Endothelial cell (in vitro differentiated cells): Measurements from ENCODE around the gene KLF13. TPM values are rescaled to one million over a fixed set of nuclear protein-coding genes. Genes with fewer than 3 reads are reported as not detected.

Experiments
- DNase-seq: peaks from one replicate; pipeline ENCODE4 v3.0.0; 2021; ENCODE audit warnings: low spot score
- H3K27ac Mint-ChIP-seq: one replicate; pipeline ENCODE4 v1.8.0; 2021; ENCODE audit warnings: mixed read lengths, inconsistent platforms; ENCODE audit not compliant: unreplicated experiment
- H3K27me3 Mint-ChIP-seq: one replicate; pipeline ENCODE4 v1.8.0; 2021; ENCODE audit warnings: mild to moderate bottlenecking, moderate library complexity, mixed read lengths, inconsistent platforms; ENCODE audit not compliant: unreplicated experiment
- H3K36me3 Mint-ChIP-seq: one replicate; pipeline ENCODE4 v1.8.0; 2021; ENCODE audit warnings: mild to moderate bottlenecking, low read depth, mixed read lengths, inconsistent platforms; ENCODE audit not compliant: unreplicated experiment
- H3K4me1 Mint-ChIP-seq: one replicate; pipeline ENCODE4 v1.8.0; 2021; ENCODE audit warnings: mild to moderate bottlenecking, mixed read lengths, inconsistent platforms; ENCODE audit not compliant: unreplicated experiment
- H3K4me3 Mint-ChIP-seq: one replicate; pipeline ENCODE4 v1.8.0; 2021; ENCODE audit warnings: mild to moderate bottlenecking, mixed read lengths, inconsistent platforms; ENCODE audit not compliant: unreplicated experiment
- H3K9me3 Mint-ChIP-seq: one replicate; pipeline ENCODE4 v1.8.0; 2021; ENCODE audit warnings: mixed read lengths, inconsistent platforms; ENCODE audit not compliant: unreplicated experiment
- CTCF ChIP-seq: fragments of 200-600 bp; sonication (generic); IDR thresholded peaks from one replicate; pipeline ENCODE4 v1.5.0; 2021; ENCODE audit warnings: antibody characterized with exemption; ENCODE audit not compliant: unreplicated experiment
- total RNA-seq: library from RNA; stranded (reverse); fragmentation: NEBNext Ultra II Directional; extraction: Animal tissue kit (Norgen Biotek cat#: 25700); gene quantifications from one replicate; pipeline ENCODE4 v1.2.1, GENCODE V29; 2021; ENCODE audit not compliant: unreplicated experiment

Gene KLF13
- total RNA-seq, 1 donor from 2014 or later, result 45.1 TPM

- DNase-seq, result no peak
- Mint-ChIP-seq H3K4me1 (peaks cover 16% of the 10 kb centered on the region), H3K9me3 (no peaks in the 10 kb centered on the region), H3K27ac (no peak overlapping the region), H3K36me3 (peaks cover 9% of the 10 kb centered on the region), H3K27me3 (peaks cover 19% of the 10 kb centered on the region), H3K4me3 (no peak overlapping the region)
- no peak for TF ChIP-seq CTCF
Observed at GRCh38 chr15:31371520-31372240, 45.0 kb downstream of the KLF13 start.

- no peak overlapping the region for H3K27ac Mint-ChIP-seq
- no peak for TF ChIP-seq CTCF
- peaks cover 17% of the 10 kb centered on the region for H3K4me1 Mint-ChIP-seq
- H3K36me3 Mint-ChIP-seq, result peaks cover 9% of the 10 kb centered on the region
- peak overlapping the region; percentile 54 for H3K4me3 Mint-ChIP-seq
- peaks cover 19% of the 10 kb centered on the region for H3K27me3 Mint-ChIP-seq
- DNase-seq, result peak; percentile 48
- no peaks in the 10 kb centered on the region for H3K9me3 Mint-ChIP-seq
Observed at GRCh38 chr15:31372635-31373091, 46.0 kb downstream of the KLF13 start.

- Mint-ChIP-seq H3K27me3 (peaks cover 19% of the 10 kb centered on the region), H3K36me3 (peaks cover 9% of the 10 kb centered on the region), H3K9me3 (no peaks in the 10 kb centered on the region), H3K4me1 (peaks cover 17% of the 10 kb centered on the region), H3K27ac (no peak overlapping the region), H3K4me3 (peak overlapping the region; percentile 42)
- DNase-seq, result no peak
- TF ChIP-seq CTCF, result no peak
Observed at GRCh38 chr15:31373096-31373865, 46.6 kb downstream of the KLF13 start.

DNA sequence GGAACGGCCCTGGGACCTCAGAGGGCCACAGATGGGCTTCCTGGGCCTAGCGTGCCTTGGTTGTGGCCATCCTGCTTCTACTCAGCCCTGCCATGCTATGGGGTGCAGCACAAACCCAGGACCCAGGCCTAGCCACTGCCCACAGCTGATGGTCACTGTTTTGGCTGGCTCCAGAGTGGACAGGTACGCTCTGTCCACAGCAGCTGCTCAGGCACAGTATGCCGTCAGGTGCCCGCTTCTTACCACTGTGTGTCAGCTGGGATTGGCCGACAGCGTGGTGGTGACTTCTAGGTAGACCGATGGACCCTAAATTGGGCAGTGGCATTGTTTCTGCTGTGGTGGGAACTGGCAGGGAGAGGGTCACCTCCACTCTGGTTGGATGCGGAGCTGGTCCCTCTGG, 47.3 kb downstream of the KLF13 start:
- H3K27me3 Mint-ChIP-seq, result peaks cover 18% of the 10 kb centered on the region
- H3K36me3 Mint-ChIP-seq, result peaks cover 9% of the 10 kb centered on the region
- no peaks in the 10 kb centered on the region for H3K9me3 Mint-ChIP-seq
- no peak overlapping the region for H3K4me3 Mint-ChIP-seq
- TF ChIP-seq CTCF, result no peak
- DNase-seq, result no peak
- peaks cover 16% of the 10 kb centered on the region for H3K4me1 Mint-ChIP-seq
- no peak overlapping the region for H3K27ac Mint-ChIP-seq

- no peak for TF ChIP-seq CTCF
- Mint-ChIP-seq H3K27ac (peak overlapping the region; percentile 36), H3K36me3 (peaks cover 11% of the 10 kb centered on the region), H3K4me1 (peaks cover 16% of the 10 kb centered on the region), H3K9me3 (no peaks in the 10 kb centered on the region), H3K4me3 (no peak overlapping the region), H3K27me3 (peaks cover 17% of the 10 kb centered on the region)
- DNase-seq, result no peak
Observed at GRCh38 chr15:31374489-31374888, 47.9 kb downstream of the KLF13 start.
